M059J (cell line): ENCODE data around the gene SMG6. TPM values are rescaled to one million over a fixed set of nuclear protein-coding genes. Genes with fewer than 3 reads are reported as not detected.

Source experiments
- DNase-seq: peaks from one replicate; pipeline ENCODE4 v3.0.0-alpha.2; 2012; ENCODE audit warnings: low read depth
- total RNA-seq: library from RNA; depleted of rRNA; stranded (reverse); fragments of >200 nt; shearing (Covaris generic); gene quantifications from 2 replicates; pipeline ENCODE4 v1.2.3, GENCODE V29; 2014

SMG6 gene
- total RNA-seq, 1 experiment from 2014 or later: 36.8 TPM

DNA sequence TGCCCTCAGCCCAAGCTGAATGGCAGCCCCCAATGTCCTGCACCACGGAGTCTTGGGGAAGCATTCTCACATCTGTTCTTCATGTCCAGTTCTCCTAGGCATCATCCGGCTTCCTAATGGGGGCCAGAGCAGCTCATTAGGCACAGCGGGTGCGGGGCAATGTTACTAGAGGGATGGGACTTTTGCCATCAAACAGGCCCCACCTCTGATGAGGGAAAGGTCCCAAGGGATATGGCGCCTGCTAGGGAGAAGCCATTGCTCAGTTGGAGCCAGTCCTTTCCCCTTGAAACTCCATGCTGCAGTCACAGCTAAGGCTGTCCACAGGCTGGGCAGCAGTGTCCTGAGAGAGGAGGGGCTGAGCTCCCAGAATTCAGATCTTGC is 275.4 kb downstream of the SMG6 start:
- DNase-seq: no peak

DNA sequence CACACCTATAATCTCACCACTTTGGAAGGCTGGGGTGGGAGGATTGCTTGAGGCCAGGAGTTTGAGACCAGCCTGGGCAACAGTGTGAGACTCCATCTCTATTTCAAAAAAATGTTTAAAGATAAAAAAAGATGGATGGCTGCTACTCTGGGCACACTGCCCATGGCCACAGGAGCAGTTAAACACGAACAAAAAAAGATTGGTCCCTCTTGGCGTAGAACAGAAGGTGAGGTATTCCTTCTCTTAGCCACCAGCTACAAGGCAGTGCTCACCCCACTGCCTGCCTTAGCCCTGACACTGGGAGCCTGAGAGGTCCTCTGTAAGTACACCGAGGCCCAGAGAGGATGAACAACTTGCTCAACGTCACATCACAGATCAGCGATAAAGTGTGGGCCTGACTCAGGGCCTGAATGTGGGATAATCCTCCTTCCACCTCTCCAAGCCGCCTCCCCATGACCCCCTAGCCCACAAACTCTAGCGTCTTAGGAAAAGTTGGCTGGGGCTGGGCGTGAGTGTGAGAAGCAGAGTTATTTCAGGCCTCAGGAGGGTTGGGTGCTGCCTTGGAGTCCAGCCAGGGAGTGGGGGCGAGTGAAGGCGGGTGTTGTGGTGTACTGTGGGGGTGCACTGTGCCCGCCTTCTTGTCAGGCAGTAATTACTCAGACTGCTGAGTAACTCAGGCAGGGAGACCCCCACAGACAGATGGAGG is 275.9 kb downstream of the SMG6 start:
- no peak for DNase-seq

DNA sequence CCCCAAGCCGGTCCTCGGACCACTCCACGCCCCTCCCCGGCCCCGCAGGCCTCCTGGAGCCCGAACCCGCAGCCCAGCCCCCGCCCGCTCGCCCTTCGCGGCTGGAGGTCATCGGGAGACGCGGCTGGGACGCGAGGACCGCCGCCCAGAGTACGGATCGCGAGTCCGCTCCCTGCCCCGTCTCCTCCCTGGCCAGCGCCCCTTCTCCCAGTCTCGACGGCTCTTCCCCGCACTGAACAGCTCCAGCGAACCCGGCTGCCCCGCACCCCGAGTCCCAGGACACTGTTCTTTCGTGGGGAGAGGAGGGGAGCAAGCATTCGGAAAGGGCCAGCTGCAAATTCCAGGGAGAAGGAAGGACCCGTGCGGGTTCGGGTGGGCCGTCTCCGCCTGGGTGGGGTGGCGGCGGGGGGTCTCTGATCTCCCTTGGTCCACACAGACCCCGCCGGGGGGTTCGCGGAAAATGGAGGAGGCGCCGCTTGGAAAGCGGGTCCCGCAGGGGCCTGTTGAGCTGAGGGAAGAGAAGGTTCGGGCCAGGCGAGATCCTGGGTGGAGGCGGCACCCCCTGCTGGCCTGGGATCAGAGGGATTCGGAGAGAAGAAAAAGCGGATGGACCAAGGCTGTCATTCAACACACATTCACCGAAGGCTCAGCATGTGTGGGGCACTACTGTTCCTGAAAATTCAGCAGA is 277.8 kb downstream of the SMG6 start:
- DNase-seq: peak; percentile 67

DNA sequence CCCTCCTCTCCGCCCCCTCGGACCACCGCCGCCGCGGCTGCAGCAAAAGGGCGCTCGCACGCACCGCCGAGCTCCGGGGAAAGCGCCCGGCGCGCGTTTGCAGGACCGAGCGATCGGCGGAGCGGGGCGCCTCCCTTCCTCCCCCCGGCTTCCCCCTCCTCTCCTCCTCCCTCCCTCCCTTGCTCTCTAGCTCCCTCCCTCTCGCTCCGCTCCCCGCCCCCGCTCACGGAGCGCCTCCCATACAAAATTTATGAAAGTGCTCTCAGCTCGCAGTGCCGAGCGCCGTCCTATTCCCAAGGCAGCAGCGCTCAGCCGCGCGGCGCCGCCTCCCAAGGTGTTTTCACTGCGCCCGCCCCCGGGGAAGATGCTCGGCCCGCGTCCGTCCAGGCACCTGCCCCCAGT is 278.4 kb downstream of the SMG6 start, which contains the start of gene RTN4RL1:
RTN4RL1 (minus strand) TSS at position 115 of the 402 bp plus-strand sequence. CDS start 469 bp downstream, outside the sequence.
- DNase-seq: peak; percentile 72

DNA sequence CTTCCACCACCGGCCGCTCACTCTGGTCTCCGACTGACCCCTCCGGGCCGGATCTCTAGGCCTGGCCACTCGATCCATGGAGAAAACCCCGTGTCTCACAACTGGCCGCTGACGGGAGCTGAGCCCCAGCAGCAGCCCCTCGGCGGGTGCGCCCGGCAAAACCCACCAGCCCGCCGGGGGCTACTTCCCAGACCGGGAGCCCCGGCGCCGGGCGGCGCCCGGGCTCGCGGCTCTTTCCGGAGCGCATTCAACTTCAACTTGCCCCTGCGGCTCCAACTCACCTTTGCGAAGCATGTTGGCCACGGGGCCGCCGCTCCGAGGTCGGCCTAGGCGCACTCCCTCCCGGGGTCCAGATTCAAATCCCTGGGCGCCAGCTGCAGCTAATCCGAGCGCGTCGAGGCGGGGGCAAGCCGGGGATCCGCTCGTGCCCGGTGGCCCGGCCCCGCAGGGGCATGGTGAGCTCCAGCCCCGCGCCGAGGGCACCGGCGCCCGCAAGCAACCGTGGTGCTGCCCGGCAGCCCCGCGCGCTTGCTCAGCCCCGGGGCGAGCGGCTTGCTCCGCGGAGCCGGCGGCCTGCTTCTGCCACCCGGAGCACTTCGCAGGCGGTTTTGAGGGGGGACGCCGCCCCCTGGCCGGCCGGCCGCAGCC is 278.9 kb downstream of the SMG6 start:
- peak; percentile 18 for DNase-seq

DNA sequence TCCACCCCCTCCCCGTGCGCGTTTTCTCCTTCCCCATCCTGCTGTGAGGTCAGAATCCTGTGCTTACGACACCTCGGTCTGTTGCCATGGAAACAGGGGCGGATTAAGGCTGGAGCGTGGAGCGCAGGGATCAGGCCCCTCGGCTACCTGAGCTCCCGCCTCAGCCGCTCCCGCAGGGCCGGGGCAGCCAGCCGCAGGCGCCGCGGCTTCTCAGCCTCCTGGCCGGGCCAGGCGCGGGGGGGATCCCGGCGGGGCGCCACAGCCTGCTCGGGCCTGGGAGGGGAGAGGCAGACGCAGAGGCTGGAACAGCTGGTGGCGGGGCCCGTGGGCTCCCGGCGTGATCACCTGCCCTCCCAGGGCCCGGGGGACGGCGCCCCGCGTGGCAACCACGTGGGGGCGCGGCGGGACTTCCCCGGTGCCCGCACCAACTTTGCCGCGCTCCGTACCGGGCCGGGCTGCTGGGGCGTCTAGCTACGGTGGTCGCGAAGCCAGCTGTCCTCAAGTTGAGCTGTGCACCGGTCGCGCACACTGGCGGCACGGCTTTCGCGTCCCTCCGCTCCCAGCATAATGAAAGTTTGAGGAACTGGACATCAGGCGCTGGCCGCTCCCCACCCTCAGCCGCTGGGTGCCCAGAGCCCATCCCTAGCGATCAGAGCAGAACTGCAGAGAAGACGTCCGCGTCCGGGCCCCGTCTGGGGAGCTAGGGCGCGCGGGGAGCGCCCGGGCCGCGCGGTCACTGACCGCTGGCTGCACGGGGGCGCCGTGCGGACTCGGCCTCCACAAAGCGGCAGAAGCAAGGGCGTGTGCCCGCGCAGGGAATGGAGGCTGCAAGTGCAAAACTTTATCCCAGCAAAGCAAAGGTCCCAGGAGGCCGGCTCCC is 279.7 kb downstream of the SMG6 start:
- DNase-seq: peak; percentile 46

DNA sequence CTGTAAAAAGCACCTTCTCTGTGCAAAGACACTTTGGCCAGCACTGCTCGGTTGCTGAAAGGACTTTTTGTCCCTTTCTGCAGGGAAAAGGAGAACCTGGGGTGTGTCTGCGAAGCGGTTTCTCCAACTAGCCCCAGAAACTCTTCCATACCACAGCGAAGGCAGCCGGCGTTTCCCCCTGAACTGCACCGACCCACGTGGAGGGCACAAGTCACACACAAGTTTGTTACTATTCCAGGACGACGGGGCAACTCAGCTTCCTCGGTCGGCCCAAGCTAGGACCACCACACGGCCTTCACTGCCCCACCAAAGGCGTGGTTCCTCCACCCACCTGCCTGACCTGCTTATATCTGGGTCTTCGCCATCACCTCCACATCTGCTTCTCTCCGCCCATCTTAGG is 280.3 kb downstream of the SMG6 start:
- no peak for DNase-seq

DNA sequence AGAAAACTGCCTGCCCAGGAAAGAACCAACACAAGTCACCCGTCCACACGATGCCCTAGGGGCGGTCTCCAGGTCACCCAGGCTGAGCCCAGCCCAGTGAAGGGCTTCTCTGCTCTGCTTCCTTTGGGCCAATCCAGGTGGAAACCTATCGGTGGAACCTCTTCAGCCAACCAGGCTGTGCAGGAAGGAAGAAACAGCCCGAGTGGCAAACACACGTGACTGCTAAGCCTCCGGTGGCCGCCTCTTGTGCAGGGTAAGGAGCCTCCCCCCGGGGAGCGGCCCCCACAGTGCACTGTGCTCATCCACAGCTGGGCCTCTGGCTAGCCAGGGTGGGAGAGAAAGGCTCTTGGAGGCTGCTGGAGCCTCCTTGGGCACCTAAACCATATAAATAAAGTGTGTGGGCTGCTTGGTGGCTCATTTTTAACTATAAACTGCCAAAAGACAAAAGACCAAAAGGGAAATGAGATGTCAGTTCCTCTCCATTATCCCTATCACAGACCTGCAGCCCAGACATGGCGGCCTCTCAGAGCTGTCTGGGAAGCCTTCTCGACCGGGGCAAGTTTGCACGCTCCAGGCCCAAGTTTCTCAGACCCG is 280.8 kb downstream of the SMG6 start:
- no peak for DNase-seq

DNA sequence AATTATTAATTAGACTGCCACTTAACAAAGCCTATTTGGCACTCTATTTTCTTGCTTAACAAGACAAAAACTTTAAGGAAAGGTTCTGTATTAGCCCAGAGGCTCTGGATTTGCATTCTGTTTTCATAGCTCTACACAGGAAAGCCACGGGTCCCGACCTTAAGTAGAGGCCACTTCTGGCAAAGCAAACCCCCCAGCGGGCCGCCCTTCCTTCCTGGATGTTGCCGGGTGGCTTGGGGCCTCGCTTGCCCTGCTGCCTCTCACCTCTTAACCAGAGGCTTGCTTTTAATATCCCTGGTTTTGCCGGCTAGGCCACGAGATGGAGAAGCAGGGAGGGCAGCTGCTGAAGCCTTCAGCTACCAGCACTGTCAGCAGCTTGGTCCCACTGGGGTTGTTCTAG is 282.9 kb downstream of the SMG6 start:
- DNase-seq: no peak

DNA sequence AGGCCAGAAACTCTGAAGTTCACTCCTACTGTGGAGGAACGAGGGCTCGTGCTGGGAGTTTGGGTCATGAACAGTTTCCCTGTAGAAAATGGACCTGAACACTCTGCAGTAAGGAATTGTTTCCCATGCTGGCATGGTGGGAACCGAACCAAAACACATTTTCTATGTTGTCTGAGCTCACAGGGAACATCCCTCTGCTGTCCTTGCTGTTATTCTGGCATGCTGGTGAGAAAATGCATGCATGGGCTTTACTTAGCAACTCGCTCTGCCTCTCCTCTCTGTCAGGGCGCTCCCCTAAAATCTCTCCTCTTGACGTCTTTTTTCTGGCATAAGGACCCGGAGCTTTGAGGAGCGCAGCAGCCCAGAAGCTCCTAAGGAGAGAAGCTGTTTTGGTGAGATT is 283.9 kb downstream of the SMG6 start:
- DNase-seq: no peak

DNA sequence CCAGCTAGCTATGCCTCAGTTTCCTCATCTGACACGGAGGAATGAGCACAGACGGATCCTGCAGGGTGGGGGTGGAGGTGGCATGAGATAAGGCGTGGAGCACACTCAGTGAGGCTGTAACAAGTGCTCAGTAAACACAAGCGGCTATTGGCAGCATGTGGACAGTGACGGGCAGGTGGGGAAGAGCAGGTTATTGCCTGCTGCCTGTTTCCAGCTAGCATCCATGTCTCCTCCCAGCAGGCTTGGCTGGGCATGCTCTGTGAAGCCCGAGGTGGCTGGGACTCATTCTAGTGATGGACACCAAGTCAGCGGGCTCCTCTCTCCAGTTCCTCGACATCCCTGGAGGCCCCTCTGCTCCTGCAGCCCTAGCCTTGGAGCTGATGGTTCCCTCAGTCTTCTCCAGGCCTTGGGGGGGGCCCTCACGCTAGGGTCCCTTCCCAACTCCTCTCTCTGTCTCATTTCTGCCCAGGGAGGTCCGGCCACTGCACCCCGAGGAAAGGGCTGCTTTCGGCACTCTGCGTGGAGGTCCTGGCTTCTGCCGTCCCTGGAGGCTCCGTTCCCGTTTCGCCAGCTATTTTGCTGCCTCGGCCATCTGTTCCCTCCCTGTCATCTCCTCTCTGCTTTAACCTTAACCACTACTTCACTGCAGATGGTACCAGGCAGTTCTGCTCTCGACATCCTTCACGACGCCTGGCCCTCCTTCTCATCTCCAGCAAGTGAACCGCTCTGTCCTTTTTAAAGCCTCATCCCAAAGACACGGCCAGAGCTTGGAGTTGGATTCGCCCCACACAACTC is 284.7 kb downstream of the SMG6 start:
- DNase-seq: no peak

DNA sequence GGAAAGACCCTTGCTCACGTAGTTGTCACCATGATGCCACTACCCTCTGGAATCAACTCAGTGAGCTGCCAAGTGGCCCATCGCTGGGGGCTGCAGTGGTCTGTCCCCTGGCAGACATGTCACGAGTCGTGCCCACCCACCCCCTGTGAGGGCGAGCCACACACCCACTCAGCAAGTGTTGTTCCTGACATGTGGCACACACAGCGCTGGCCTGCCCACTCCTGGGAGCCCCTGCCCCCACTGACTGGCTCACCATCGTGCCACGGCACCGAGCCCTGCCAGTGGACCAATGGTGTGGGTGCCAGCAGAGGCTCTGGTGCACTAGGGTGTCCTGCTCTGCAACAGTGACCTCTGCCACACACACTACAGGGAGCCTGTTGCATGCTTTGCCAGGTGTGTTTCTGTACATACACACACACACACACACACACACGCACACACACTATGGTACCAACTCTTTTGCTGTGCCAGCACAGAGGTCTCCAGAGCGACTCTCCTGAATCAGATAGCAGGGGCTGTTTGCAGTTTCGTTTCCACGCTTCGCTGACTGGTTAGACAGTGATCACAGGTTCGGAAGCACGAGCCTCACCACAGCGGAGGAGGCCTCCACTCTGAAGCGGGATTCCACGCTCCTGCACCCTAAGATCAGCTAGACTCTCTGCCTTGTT is 286.2 kb downstream of the SMG6 start:
- DNase-seq: no peak

DNA sequence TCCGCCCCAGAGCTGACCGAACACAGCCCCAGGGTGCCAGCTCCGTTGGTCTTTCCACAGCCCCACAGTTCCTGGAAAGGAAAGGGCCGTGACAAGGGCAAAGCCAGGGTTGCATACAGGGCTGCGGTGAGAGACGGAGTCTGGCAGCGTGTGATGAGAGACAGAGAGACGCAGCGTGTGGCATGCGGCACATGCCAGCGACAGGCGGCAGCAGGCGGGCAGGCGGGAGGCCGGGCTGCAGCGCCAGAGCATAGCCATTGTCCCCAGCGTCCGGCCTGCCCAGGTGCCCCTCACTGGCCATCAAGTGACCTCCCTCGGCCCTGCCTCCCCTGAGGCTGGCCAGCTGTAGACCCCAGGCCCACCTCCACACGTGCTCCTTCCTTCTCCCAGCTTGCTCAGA is 287.1 kb downstream of the SMG6 start:
- no peak for DNase-seq

DNA sequence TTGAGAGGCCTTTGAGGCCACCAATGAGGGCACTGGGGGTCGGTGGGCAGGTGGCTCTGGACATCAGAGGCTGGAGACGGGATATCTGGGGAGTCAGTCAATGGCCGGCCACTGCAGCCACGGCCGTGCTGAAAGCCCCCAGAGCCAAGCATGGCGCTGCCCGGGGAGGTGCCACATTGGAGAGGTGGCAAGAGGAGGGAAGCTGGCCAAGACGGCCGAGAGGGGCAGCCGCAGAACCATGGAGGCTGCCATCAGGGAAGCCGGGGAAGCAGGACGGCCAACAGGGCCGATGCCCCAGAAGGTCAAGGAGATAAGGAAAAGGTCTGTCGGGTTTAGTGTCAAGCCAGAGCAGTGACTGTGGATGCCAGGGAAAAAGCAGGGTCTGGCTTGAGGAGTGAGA is 288.3 kb downstream of the SMG6 start:
- DNase-seq: no peak

DNA sequence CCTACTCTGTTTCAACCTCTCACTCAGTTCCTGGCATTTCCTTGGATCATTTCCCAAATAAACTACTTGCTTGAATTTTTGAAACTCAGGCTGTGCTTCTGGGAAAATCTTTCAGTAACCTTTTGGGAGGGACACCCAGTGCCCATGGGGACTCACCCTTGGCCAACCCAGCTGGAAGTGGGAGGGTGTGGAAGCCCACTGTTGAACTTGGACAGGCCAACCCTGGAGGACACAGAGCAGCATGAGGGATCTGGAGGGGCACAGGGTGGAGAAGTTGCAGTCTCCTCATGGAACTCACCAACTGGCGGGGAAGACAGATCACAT is 289.6 kb downstream of the SMG6 start:
- no peak for DNase-seq

DNA sequence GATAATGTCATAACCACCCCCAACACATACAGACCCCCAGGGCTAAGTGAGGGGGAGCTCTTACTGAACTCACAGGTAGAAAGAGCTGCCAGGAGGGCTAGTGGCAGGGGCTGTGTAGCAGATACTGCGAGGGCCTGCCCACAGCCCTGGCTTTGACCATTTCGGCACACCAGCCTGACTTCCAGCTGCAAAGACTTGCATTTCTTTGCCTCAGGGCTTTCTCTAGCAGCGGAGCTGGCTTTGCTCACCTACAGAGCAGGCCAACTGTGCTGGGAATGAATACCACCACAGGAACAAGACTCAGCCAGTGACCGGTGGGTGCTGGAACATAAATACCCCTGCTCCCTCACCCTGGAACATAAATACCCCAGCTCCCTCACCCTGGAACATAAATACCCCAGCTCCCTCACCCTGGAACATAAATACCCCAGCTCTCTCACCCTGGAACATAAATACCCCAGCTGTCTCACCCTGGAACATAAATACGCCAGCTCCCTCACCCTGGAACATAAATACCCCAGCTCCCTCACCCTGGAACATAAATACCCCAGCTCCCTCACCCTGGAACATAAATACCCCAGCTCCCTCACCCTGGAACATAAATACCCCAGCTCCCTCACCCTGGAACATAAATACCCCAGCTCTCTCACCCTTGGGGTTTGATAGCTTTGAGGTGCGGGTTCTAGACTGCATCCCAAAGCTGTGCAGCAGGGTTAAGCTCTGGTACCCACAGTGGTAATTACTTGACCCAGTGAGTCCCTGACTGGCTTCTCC is 290.2 kb downstream of the SMG6 start:
- DNase-seq: peak; percentile 72

DNA sequence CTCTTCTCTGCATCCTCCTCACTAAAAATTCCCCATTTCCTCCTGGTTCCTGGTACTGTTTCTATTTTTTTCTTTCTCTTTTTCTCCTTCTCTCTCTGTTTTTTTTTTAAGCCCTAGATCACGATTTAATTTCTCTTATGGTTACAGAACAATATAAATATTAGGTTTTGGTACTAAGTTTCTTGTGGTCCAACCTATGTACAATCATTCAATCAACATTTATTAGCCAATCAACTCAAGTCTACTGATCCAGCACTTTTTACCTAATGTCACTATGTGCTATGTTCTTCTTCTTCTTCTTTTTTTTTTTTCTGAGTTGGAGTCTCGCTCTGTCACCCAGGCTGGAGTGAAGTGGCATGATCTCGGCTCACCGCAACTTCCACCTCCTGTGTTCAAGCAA is 291.1 kb downstream of the SMG6 start:
- DNase-seq: no peak

DNA sequence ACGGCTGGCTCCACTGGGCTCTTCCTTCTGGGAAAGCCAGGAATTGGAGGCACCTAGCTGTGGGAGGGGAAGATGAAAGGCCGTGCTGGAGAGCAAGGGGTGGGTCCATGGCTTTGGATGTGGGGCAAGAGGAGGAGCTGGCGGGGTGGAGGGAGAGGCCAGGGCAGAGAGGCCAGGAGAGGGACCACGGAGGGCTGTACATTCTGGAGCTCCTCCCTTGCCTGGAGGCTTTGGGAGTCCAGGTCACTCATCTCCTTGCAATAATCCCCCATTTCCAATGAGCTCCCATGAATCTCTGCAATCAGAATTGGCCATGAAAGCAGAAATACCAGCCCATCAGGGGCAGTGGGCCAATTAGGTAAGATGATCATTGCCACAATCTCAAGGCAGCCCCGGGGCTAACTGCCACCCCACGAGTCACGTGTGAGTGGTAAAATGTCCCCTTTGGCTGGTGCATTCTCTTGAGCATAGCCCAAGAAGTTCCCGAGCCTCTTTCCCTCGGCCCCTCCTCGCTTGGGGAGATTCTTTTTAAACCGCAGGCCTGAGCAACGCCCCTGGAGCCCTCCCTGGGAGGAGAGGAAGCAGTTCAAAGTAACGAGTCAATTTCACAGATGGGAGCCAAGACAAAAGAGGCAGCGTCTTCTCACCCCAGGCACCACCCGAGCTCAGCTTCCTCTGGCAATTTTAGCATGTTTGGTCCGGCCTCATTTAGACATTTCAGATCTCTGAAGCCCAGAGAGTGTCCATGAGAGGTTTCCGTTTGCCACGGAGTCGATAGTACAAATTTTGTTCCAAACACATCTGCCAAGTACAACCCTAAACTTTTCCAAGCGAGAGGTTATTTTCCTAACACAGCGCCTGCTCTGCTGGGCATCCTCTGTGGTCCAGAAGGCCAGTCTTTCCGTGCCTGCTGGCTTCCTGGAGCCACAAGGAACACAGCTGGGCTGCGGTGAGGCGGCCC is 291.9 kb downstream of the SMG6 start:
- peak; percentile 92 for DNase-seq
